CD4-positive, alpha-beta T cell (primary cell): ENCODE data around the gene ST6GALNAC2. TPM values are rescaled to one million over a fixed set of nuclear protein-coding genes. Genes with fewer than 3 reads are reported as not detected.

Source experiments
- ATAC-seq: fragments of 200-7000 bp; cut with Tn5 transposase; one replicate; pipeline ENCODE4 v1.10.0; 2022; ENCODE audit warnings: mild to moderate bottlenecking; ENCODE audit not compliant: poor library complexity
- CTCF ChIA-PET: fragments of 350-600 bp; sonication (Branson Sonifier 250); formaldehyde crosslinking; loops from one replicate; lab custom pipeline; 2021; ENCODE audit warnings: antibody characterized with exemption, inconsistent platforms; lab: Charles Lee
- POLR2A ChIA-PET: fragments of 350-600 bp; sonication (Branson Sonifier 250); formaldehyde crosslinking; loops from one replicate; lab custom pipeline; 2021; ENCODE audit warnings: antibody characterized with exemption, inconsistent platforms; lab: Charles Lee
- DNase-seq, 14 experiments: peaks; one replicate each; pipeline ENCODE4 v3.0.0-alpha.2; 2013 to 2020; ENCODE audit warnings: mixed read lengths in 2 of 14
- H3K27ac ChIP-seq, 2 donors: one replicate each; pipeline versions ENCODE4 v1.5.1 to v1.7.0; 2013; ENCODE audit warnings: low read length in 2 of 2, low read depth in 1 of 2, mild to moderate bottlenecking in 1 of 2
- H3K27me3 ChIP-seq, 2 experiments: 1 replicate in 1 of 2; 2 replicates in 1 of 2; pipeline versions ENCODE4 v1.6.1 to v1.7.0; 2013; ENCODE audit warnings: low read length in 2 of 2, control low read depth in 1 of 2, mild to moderate bottlenecking in 1 of 2, moderate library complexity in 1 of 2; ENCODE audit not compliant: insufficient read depth in 2 of 2, control insufficient read depth in 1 of 2
- H3K36me3 ChIP-seq: one replicate; pipeline ENCODE4 v1.6.1; 2013; ENCODE audit warnings: low read length, control low read depth; ENCODE audit not compliant: insufficient read depth
- H3K4me1 ChIP-seq: one replicate; pipeline ENCODE4 v1.6.1; 2013; ENCODE audit warnings: low read length, control low read depth; ENCODE audit not compliant: insufficient read depth
- H3K4me3 ChIP-seq: one replicate; pipeline ENCODE4 v1.5.1; 2013; ENCODE audit warnings: mild to moderate bottlenecking, low read length, moderate library complexity
- H3K9me3 ChIP-seq, 2 experiments: 1 replicate in 1 of 2; 2 replicates in 1 of 2; pipeline versions ENCODE4 v1.6.1 to v1.7.0; 2013; ENCODE audit warnings: low read length in 2 of 2, mild to moderate bottlenecking in 2 of 2, control low read depth in 1 of 2, moderate library complexity in 1 of 2; ENCODE audit not compliant: control insufficient read depth in 1 of 2, insufficient read depth in 1 of 2
- H3K27ac Mint-ChIP-seq: one replicate; pipeline ENCODE4 v1.8.0; 2020; ENCODE audit warnings: mixed read lengths
- H3K27me3 Mint-ChIP-seq: one replicate; pipeline ENCODE4 v1.8.0; 2021; ENCODE audit warnings: mixed read lengths
- H3K36me3 Mint-ChIP-seq: one replicate; pipeline ENCODE4 v1.8.0; 2021; ENCODE audit warnings: low read depth, mixed read lengths
- H3K4me1 Mint-ChIP-seq: one replicate; pipeline ENCODE4 v1.8.0; 2021; ENCODE audit warnings: low read depth, mixed read lengths
- H3K4me3 Mint-ChIP-seq: one replicate; pipeline ENCODE4 v1.8.0; 2020; ENCODE audit warnings: mild to moderate bottlenecking, mixed read lengths
- H3K9me3 Mint-ChIP-seq: one replicate; pipeline ENCODE4 v1.8.0; 2020; ENCODE audit warnings: mixed read lengths
- CTCF ChIP-seq: fragments of 200-600 bp; IDR thresholded peaks from one replicate; pipeline ENCODE4 v1.8.0; 2022; ENCODE audit warnings: antibody characterized with exemption, mild to moderate bottlenecking
- intact Hi-C, 2 experiments: fragments of 100-400 bp; cut with DNase I in 1 of 2; cut with micrococcal nuclease in 1 of 2; formaldehyde crosslinking; loops; one replicate each; pipeline versions ENCODE4 v1.15.1 to v1.9.0; 2023 to 2025; cut with DNase I, micrococcal nuclease
- total RNA-seq, 174 experiments: library from RNA in 2 of 174; stranded (reverse) in 2 of 174; gene quantifications; one replicate each; pipeline ENCODE4 v1.2.3 and lab custom pipeline; 2021 to 2026

The ST6GALNAC2 gene
- total RNA-seq, 2 experiments from 2014 or later = 0.49 to 1.2 TPM

- intact Hi-C loops = loop anchor here in 1 of 2 experiments (10.0 kb wide), 1 partner anchor 47 kb away; no protein-coding TSS in a partner anchor
- Histone ChIP-seq H3K9me3 (no peaks in the 10 kb centered on the region), H3K27ac (no peak overlapping the region), H3K4me1 (no peaks in the 10 kb centered on the region), H3K4me3 (no peak overlapping the region), H3K27me3 (no peaks in the 10 kb centered on the region), H3K36me3 (no peaks in the 10 kb centered on the region)
- TF ChIP-seq CTCF = no peak
- DNase-seq = no peak
- H3K4me1 Mint-ChIP-seq = no peaks in the 10 kb centered on the region
- H3K27me3 Mint-ChIP-seq = peaks cover 4% of the 10 kb centered on the region
- H3K27ac Mint-ChIP-seq = no peak overlapping the region
- no peak overlapping the region for H3K4me3 Mint-ChIP-seq
- no peaks in the 10 kb centered on the region for H3K9me3 Mint-ChIP-seq
- ChIA-PET POLR2A (interaction anchor here (1.3 kb wide), 1 partner anchor 10 kb away, joined by 4 read pairs; no protein-coding TSS in a partner anchor), CTCF (no interaction called here)
- ATAC-seq = no peak
- H3K36me3 Mint-ChIP-seq = no peaks in the 10 kb centered on the region
Measured at GRCh38 chr17:76577876-76578275, 7.8 kb downstream of the ST6GALNAC2 start.

GRCh38 chr17:76576189-76576588, 9.5 kb downstream of the ST6GALNAC2 start:
- Histone ChIP-seq H3K4me3 (no peak overlapping the region), H3K27ac (no peak overlapping the region), H3K36me3 (no peaks in the 10 kb centered on the region), H3K4me1 (no peaks in the 10 kb centered on the region), H3K27me3 (no peaks in the 10 kb centered on the region), H3K9me3 (no peaks in the 10 kb centered on the region)
- H3K9me3 Mint-ChIP-seq = no peaks in the 10 kb centered on the region
- no peak overlapping the region for H3K4me3 Mint-ChIP-seq
- POLR2A ChIA-PET = no interaction called here
- H3K4me1 Mint-ChIP-seq = no peaks in the 10 kb centered on the region
- no peaks in the 10 kb centered on the region for H3K36me3 Mint-ChIP-seq
- H3K27me3 Mint-ChIP-seq = no peaks in the 10 kb centered on the region
- CTCF ChIA-PET = interaction anchor here (0.6 kb wide), 1 partner anchor 8 kb away, joined by 3 read pairs; no protein-coding TSS in a partner anchor
- no peak for ATAC-seq
- no peak for DNase-seq
- no peak overlapping the region for H3K27ac Mint-ChIP-seq
- TF ChIP-seq CTCF = no peak
- intact Hi-C loops = loop anchor here in 1 of 2 experiments (10.0 kb wide), 1 partner anchor 49 kb away; no protein-coding TSS in a partner anchor

- Histone ChIP-seq H3K27me3 (no peaks in the 10 kb centered on the region), H3K36me3 (no peaks in the 10 kb centered on the region), H3K4me1 (no peaks in the 10 kb centered on the region), H3K27ac (no peak overlapping the region), H3K9me3 (peaks cover 0 to 4% of the 10 kb centered on the region in 2 experiments), H3K4me3 (no peak overlapping the region)
- no peaks in the 10 kb centered on the region for H3K4me1 Mint-ChIP-seq
- H3K9me3 Mint-ChIP-seq = no peaks in the 10 kb centered on the region
- H3K4me3 Mint-ChIP-seq = no peak overlapping the region
- DNase-seq = no peak
- ATAC-seq = no peak
- no peaks in the 10 kb centered on the region for H3K27me3 Mint-ChIP-seq
- CTCF ChIA-PET = interaction anchor here (0.6 kb wide), 1 partner anchor 9 kb away, joined by 3 read pairs; no protein-coding TSS in a partner anchor
- intact Hi-C loops = loop anchor here in 1 of 2 experiments (10.0 kb wide), 1 partner anchor 49 kb away; no protein-coding TSS in a partner anchor
- no peak for TF ChIP-seq CTCF
- POLR2A ChIA-PET = no interaction called here
- no peak overlapping the region for H3K27ac Mint-ChIP-seq
- no peaks in the 10 kb centered on the region for H3K36me3 Mint-ChIP-seq
Measured at GRCh38 chr17:76575570-76575969, 10.1 kb downstream of the ST6GALNAC2 start.
